ENCODE measurements around the gene ZNF24. TPM values are rescaled to one million over a fixed set of nuclear protein-coding genes. Genes with fewer than 3 reads are reported as not detected.
A peak's percentile ranks its signal among the peaks of the same experiment; 100 is the strongest.

The ZNF24 gene
- total and polyA plus RNA-seq, 2 of the 4 experiments (the other 2 are of a cell fraction) = 7.6 to 20.8 TPM

DNA sequence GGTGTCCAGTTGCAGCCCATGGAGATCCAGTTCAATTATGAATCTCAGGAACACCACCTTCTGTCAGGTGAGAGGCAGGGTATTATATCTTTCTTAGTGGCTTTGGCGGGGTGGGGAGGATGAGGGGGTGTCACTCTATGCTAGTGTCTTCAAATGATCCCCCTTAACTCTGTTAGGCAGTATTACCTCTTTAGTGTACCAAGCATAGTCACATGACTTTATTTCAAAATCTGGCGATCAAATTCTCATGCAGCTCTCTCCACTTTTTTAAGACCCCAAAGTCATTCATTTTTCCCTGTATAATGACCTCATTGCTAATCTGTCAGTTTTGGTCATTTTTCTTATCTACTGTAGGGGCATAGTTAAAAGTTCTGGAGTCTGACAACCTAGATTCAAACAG is 53.1 kb downstream of the ZNF24 start:
- intact Hi-C loops (cut with micrococcal nuclease) = loop anchor here (5.0 kb wide), 1 partner anchor 49 kb away; the partner anchor contains the start of gene ZNF397
- Histone ChIP-seq H4K5ac (ENCODE audit: low read depth, low read length) (no peak overlapping the region; the same call in 1 of the 2 replicates), H4K91ac (ENCODE audit: insufficient read depth, low read depth, low read length) (no peak overlapping the region), H3K14ac (replicated peaks; ENCODE audit: low read depth, low read length) (0 out of 2 replicates have a peak overlapping the region, but pooled peaks have one; percentile 13), H3K23ac (ENCODE audit: low read depth, low read length) (peak overlapping the region; percentile 80; the same call in 1 of the 2 replicates), H3K9me3 (ENCODE audit: control insufficient read depth, insufficient read depth, low read length) (peaks cover 1% of the 10 kb centered on the region; the same call in 1 of the 2 replicates), H3K56ac (ENCODE audit: extremely low read depth, insufficient read depth, low read length) (no peak overlapping the region), H3K9me1 (ENCODE audit: insufficient read depth, low read length) (peaks cover 2% of the 10 kb centered on the region; the same call in 1 of the 2 replicates), H2BK5ac (ENCODE audit: low read depth, low read length, poor library complexity, severe bottlenecking) (no peak overlapping the region), H2AK5ac (ENCODE audit: low read depth, low read length) (no peak overlapping the region), H3K9ac (ENCODE audit: low read depth, low read length) (peak overlapping the region; percentile 85; the same call in 1 of the 2 replicates), H2BK15ac (ENCODE audit: low read depth, low read length) (no peak overlapping the region), H2BK20ac (ENCODE audit: low read depth, low read length) (no peak overlapping the region), H3K4me2 (ENCODE audit: low read depth, low read length) (peak overlapping the region; percentile 81), H4K8ac (ENCODE audit: low read depth in 2 of 2, low read length in 2 of 2) (peak overlapping the region in 1 of 2 experiments; percentile 25; a peak in 1 of 4 replicates), H3K27me3 (ENCODE audit: control insufficient read depth, insufficient read depth, low read length) (no peaks in the 10 kb centered on the region), H3K36me3 (ENCODE audit: control insufficient read depth, insufficient read depth, low read length) (peaks cover 8% of the 10 kb centered on the region), H2AFZ (replicated peaks; ENCODE audit: low read length, poor library complexity) (peak overlapping the region; percentile 5), H3K18ac (ENCODE audit: low read depth, low read length) (no peak overlapping the region), H4K20me1 (ENCODE audit: insufficient read depth, low read length) (no peaks in the 10 kb centered on the region), H3K4me1 (ENCODE audit: control insufficient read depth, insufficient read depth, low read length) (peaks cover 2% of the 10 kb centered on the region; the same call in 1 of the 2 replicates), H3K4ac (ENCODE audit: low read depth, low read length) (peak overlapping the region; percentile 57; the same call in 1 of the 2 replicates), H3K4me3 (ENCODE audit: insufficient read depth, low read depth, low read length) (peak overlapping the region; percentile 63; the same call in 1 of the 2 replicates), H2AK9ac (replicated peaks; ENCODE audit: low read depth, low read length, poor library complexity) (peak overlapping the region; percentile 49), H2BK120ac (ENCODE audit: low read depth, low read length) (no peak overlapping the region), H3K79me1 (ENCODE audit: low read depth in 1 of 2, low read length in 2 of 2) (peaks cover 30 to 59% of the 10 kb centered on the region in 2 experiments), H3K27ac (ENCODE audit: insufficient read depth, low read length) (no peak overlapping the region)
- dilution Hi-C loops (cut with HindIII; ENCODE audit: low sequenced_read_pairs, unreplicated experiment) = no loop called here
- in situ Hi-C loops (cut with MboI; ENCODE audit: low sequenced_read_pairs) = loop anchor here (5.0 kb wide), 1 partner anchor 49 kb away; the partner anchor contains the start of gene ZNF397
- WGBS, 2 experiments (ENCODE audit: extremely low coverage in 2 of 2, insufficient read length in 1 of 2) = no CpG with 5 or more reads among the region's 2 CpGs
- ATAC-seq (ENCODE audit: low read depth) (no peak), DNase-seq (no peak)
- ChIA-PET CTCF (no interaction called here), POLR2A (ENCODE audit: unreplicated experiment) (no interaction called here)
- TF ChIP-seq, protein P1, sequence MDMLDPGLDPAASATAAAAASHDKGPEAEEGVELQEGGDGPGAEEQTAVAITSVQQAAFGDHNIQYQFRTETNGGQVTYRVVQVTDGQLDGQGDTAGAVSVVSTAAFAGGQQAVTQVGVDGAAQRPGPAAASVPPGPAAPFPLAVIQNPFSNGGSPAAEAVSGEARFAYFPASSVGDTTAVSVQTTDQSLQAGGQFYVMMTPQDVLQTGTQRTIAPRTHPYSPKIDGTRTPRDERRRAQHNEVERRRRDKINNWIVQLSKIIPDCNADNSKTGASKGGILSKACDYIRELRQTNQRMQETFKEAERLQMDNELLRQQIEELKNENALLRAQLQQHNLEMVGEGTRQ (IDR thresholded peaks at IDR 0.05; ENCODE audit: low read depth, low read length) = no peak
- TF ChIP-seq BHLHE40 (IDR thresholded peaks at IDR 0.05; ENCODE audit: low read depth, low read length) (no peak), RAD21 (IDR thresholded peaks at IDR 0.05; ENCODE audit: low read length) (no peak), NFE2L2 (IDR thresholded peaks at IDR 0.05; ENCODE audit: low read depth, low read length) (no peak), MXI1 (IDR thresholded peaks at IDR 0.05; ENCODE audit: borderline replicate concordance, low read depth, low read length) (no peak), MAFK (IDR thresholded peaks at IDR 0.05; ENCODE audit: low read depth, low read length) (no peak), POLR2A (IDR thresholded peaks at IDR 0.05; ENCODE audit: low read depth, low read length) (no peak), RFX5 (IDR thresholded peaks at IDR 0.05; ENCODE audit: low read depth, low read length) (no peak), CEBPB (IDR thresholded peaks at IDR 0.05; ENCODE audit: low read depth, low read length) (no peak), MAZ (IDR thresholded peaks at IDR 0.05; ENCODE audit: borderline replicate concordance, low read depth, low read length) (no peak), RCOR1 (IDR thresholded peaks at IDR 0.05; ENCODE audit: insufficient replicate concordance, low read length) (no peak), FOS (IDR thresholded peaks at IDR 0.05; ENCODE audit: low read depth, low read length) (no peak), SMC3 (IDR thresholded peaks at IDR 0.05; ENCODE audit: low read depth, low read length) (no peak), CHD1 (IDR thresholded peaks at IDR 0.05; ENCODE audit: low read depth, low read length) (no peak)
- TF ChIP-seq, protein P2, sequence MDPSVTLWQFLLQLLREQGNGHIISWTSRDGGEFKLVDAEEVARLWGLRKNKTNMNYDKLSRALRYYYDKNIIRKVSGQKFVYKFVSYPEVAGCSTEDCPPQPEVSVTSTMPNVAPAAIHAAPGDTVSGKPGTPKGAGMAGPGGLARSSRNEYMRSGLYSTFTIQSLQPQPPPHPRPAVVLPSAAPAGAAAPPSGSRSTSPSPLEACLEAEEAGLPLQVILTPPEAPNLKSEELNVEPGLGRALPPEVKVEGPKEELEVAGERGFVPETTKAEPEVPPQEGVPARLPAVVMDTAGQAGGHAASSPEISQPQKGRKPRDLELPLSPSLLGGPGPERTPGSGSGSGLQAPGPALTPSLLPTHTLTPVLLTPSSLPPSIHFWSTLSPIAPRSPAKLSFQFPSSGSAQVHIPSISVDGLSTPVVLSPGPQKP (IDR thresholded peaks at IDR 0.05; ENCODE audit: borderline replicate concordance, low read depth, low read length) = no peak
- TF ChIP-seq, protein P3, sequence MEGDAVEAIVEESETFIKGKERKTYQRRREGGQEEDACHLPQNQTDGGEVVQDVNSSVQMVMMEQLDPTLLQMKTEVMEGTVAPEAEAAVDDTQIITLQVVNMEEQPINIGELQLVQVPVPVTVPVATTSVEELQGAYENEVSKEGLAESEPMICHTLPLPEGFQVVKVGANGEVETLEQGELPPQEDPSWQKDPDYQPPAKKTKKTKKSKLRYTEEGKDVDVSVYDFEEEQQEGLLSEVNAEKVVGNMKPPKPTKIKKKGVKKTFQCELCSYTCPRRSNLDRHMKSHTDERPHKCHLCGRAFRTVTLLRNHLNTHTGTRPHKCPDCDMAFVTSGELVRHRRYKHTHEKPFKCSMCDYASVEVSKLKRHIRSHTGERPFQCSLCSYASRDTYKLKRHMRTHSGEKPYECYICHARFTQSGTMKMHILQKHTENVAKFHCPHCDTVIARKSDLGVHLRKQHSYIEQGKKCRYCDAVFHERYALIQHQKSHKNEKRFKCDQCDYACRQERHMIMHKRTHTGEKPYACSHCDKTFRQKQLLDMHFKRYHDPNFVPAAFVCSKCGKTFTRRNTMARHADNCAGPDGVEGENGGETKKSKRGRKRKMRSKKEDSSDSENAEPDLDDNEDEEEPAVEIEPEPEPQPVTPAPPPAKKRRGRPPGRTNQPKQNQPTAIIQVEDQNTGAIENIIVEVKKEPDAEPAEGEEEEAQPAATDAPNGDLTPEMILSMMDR (conservative IDR thresholded peaks at IDR 0.05; ENCODE audit: low read depth, low read length) = no peak
- BruUV-seq (replicated peaks) = no TSS peak
